Measurements from ENCODE around the gene TIMM23. TPM values are rescaled to one million over a fixed set of nuclear protein-coding genes. Genes with fewer than 3 reads are reported as not detected.

The TIMM23 gene
- total and polyA plus RNA-seq, 10 of the 15 experiments (the other 5 are each of a cell fraction or from before 2014, with no cell fraction given): 90.0 to 228 (median 120) TPM

- TF ChIP-seq RUNX3 (IDR thresholded peaks at IDR 0.05; ENCODE audit: low read length) (no peak), KDM1A (IDR thresholded peaks at IDR 0.05; ENCODE audit: borderline replicate concordance) (no peak)
Observed at GRCh38 chr10:46052057-46052790, 79.9 kb downstream of the TIMM23 start (continued).

DNA sequence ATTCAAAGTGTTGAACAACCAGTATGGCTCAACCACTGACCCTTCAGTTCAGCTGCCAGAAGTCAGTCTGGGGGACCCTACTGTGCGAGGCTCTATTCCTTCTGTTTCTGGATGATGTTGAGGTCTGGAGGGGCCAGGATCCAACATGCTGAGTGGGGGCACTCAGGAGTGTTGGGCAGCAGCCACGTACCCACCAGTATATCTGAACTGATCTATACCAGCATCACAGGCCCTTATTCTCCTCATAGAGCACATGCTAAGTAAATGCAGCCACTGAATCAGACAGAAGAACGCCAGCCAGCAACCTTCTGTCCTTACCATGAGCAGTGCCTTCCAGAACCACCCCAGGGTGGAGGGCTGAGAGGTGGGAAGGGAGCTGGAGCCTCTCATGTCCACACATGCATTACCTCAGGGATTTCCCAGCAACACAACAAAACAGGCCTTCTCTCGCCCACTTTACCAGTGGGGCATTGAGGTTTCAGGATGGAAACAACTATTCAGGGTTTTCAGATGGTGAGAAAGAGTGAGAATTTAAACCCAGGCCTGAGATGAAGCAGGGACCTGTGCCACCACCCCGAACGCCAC is 80.6 kb downstream of the TIMM23 start:
- no peak for DNase-seq (ENCODE audit: low read depth, low spot score)
- Histone ChIP-seq H3K4me1 (ENCODE audit: control insufficient read depth, insufficient read depth, low read length) (no peaks in the 10 kb centered on the region), H3K79me2 (ENCODE audit: control insufficient read depth, insufficient read depth, low read length) (no peaks in the 10 kb centered on the region), H3K27ac (ENCODE audit: control insufficient read depth, insufficient read depth) (no peak overlapping the region), H3K9ac (ENCODE audit: control insufficient read depth, insufficient read depth, low read length) (no peak overlapping the region), H3K4me3 (no peak overlapping the region), H3K27me3 (replicated peaks in 1 of 2; ENCODE audit: control insufficient read depth in 2 of 2, insufficient read depth in 2 of 2, low read length in 1 of 2) (no peaks in the 10 kb centered on the region), H3K9me3 (replicated peaks; ENCODE audit: control insufficient read depth, insufficient read depth, low read length) (no peaks in the 10 kb centered on the region), H2AFZ (ENCODE audit: control insufficient read depth, low read depth, low read length) (no peak overlapping the region), H4K20me1 (ENCODE audit: control insufficient read depth, insufficient read depth) (no peaks in the 10 kb centered on the region), H3K36me3 (ENCODE audit: control insufficient read depth in 2 of 2, insufficient read depth in 2 of 2, low read length in 1 of 2) (no peaks in the 10 kb centered on the region), H3K4me2 (ENCODE audit: control insufficient read depth, insufficient read depth) (no peak overlapping the region)
- WGBS (ENCODE audit: insufficient coverage, insufficient replicate concordance, low lambda C conversion rate, missing lambda C conversion rate): 17% methylated on average over 6 of the region's 6 CpGs
- BruUV-seq (replicated peaks): no TSS peak
- TF ChIP-seq HDAC2 (IDR thresholded peaks at IDR 0.05): no peak
- no peak for TF ChIP-seq EED (IDR thresholded peaks at IDR 0.05; ENCODE audit: low read depth)
- no peak for TF ChIP-seq RELA (IDR thresholded peaks at IDR 0.05; ENCODE audit: borderline replicate concordance, partially characterized antibody)
- no peak for TF ChIP-seq SPI1 (IDR thresholded peaks at IDR 0.05; ENCODE audit: borderline replicate concordance, insufficient read depth, low read depth, low read length)
- TF ChIP-seq CREM (IDR thresholded peaks at IDR 0.05; ENCODE audit: low read depth): no peak
- no peak for TF ChIP-seq PAX5 (IDR thresholded peaks at IDR 0.05; ENCODE audit: borderline replicate concordance, low read depth, low read length)
- TF ChIP-seq LARP7 (IDR thresholded peaks at IDR 0.05): no peak
- TF ChIP-seq, protein P1, sequence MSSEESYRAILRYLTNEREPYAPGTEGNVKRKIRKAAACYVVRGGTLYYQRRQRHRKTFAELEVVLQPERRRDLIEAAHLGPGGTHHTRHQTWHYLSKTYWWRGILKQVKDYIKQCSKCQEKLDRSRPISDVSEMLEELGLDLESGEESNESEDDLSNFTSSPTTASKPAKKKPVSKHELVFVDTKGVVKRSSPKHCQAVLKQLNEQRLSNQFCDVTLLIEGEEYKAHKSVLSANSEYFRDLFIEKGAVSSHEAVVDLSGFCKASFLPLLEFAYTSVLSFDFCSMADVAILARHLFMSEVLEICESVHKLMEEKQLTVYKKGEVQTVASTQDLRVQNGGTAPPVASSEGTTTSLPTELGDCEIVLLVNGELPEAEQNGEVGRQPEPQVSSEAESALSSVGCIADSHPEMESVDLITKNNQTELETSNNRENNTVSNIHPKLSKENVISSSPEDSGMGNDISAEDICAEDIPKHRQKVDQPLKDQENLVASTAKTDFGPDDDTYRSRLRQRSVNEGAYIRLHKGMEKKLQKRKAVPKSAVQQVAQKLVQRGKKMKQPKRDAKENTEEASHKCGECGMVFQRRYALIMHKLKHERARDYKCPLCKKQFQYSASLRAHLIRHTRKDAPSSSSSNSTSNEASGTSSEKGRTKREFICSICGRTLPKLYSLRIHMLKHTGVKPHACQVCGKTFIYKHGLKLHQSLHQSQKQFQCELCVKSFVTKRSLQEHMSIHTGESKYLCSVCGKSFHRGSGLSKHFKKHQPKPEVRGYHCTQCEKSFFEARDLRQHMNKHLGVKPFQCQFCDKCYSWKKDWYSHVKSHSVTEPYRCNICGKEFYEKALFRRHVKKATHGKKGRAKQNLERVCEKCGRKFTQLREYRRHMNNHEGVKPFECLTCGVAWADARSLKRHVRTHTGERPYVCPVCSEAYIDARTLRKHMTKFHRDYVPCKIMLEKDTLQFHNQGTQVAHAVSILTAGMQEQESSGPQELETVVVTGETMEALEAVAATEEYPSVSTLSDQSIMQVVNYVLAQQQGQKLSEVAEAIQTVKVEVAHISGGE (CRISPR knock-in tag; IDR thresholded peaks at IDR 0.05): no peak
- no peak for TF ChIP-seq POLR2AphosphoS2 (IDR thresholded peaks at IDR 0.05; ENCODE audit: low read depth, low read length)
- TF ChIP-seq, protein P2, sequence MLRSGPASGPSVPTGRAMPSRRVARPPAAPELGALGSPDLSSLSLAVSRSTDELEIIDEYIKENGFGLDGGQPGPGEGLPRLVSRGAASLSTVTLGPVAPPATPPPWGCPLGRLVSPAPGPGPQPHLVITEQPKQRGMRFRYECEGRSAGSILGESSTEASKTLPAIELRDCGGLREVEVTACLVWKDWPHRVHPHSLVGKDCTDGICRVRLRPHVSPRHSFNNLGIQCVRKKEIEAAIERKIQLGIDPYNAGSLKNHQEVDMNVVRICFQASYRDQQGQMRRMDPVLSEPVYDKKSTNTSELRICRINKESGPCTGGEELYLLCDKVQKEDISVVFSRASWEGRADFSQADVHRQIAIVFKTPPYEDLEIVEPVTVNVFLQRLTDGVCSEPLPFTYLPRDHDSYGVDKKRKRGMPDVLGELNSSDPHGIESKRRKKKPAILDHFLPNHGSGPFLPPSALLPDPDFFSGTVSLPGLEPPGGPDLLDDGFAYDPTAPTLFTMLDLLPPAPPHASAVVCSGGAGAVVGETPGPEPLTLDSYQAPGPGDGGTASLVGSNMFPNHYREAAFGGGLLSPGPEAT (IDR thresholded peaks at IDR 0.05; ENCODE audit: low read depth): no peak
- SMC1A ChIA-PET (ENCODE audit: uncharacterized antibody, unreplicated experiment): interaction anchor here (1.0 kb wide), 1 partner anchor 9 kb away, joined by 4 read pairs; no protein-coding TSS in a partner anchor
- POLR2A ChIA-PET: no interaction called here
- RAD21 ChIA-PET (ENCODE audit: unreplicated experiment): interaction anchor here (0.6 kb wide), 1 partner anchor 166 kb away, joined by 4 read pairs; no protein-coding TSS in a partner anchor
- no peak for ATAC-seq
- FAIRE-seq: no peak
- in situ Hi-C loops (cut with MboI): no loop called here
- intact Hi-C loops (cut with micrococcal nuclease; ENCODE audit: unreplicated experiment): no loop called here
- CTCF ChIA-PET: no interaction called here
